Neural cell (in vitro differentiated cells): Measurements from ENCODE around the gene ENTPD1.

Experiments used
- EP300 ChIP-seq: fragments of 450-650 bp; conservative IDR thresholded peaks from 2 replicates; pipeline ENCODE4 v1.6.1; 2014; ENCODE audit warnings: antibody characterized with exemption, mild to moderate bottlenecking, moderate library complexity; ENCODE audit not compliant: poor library complexity, severe bottlenecking
- EZH2 ChIP-seq: fragments of 200-600, 300-800 bp; shearing (Covaris generic), sonication (generic); IDR thresholded peaks from 2 replicates; pipeline ENCODE4 v1.6.1; 2014; ENCODE audit warnings: antibody characterized with exemption, low read length, borderline replicate concordance, mild to moderate bottlenecking; ENCODE audit not compliant: insufficient read depth, poor library complexity, severe bottlenecking
- MXI1 ChIP-seq: fragments of 450-650 bp; conservative IDR thresholded peaks from 2 replicates; pipeline ENCODE4 v1.6.1; 2014; ENCODE audit warnings: antibody characterized with exemption, mild to moderate bottlenecking; ENCODE audit not compliant: poor library complexity, severe bottlenecking
- POLR2AphosphoS5 ChIP-seq: IDR thresholded peaks from 2 replicates; pipeline ENCODE4 v1.6.1; 2012
- RAD21 ChIP-seq: fragments of 450-650 bp; conservative IDR thresholded peaks from 2 replicates; pipeline ENCODE4 v1.6.1; 2014; ENCODE audit warnings: antibody characterized with exemption, mild to moderate bottlenecking, moderate library complexity
- SMC3 ChIP-seq: fragments of 450-650 bp; conservative IDR thresholded peaks from 2 replicates; pipeline ENCODE4 v1.6.1; 2014; ENCODE audit warnings: antibody characterized with exemption, mild to moderate bottlenecking, moderate library complexity; ENCODE audit not compliant: poor library complexity
- TAF1 ChIP-seq: IDR thresholded peaks from 2 replicates; pipeline ENCODE4 v1.6.1; 2012; ENCODE audit warnings: low read depth
- TF ChIP-seq, protein P1 (sequence below): fragments of 450-650 bp; IDR thresholded peaks from 2 replicates; pipeline ENCODE4 v1.5.1; 2014; ENCODE audit warnings: antibody characterized with exemption, mild to moderate bottlenecking, moderate library complexity; ENCODE audit not compliant: poor library complexity, severe bottlenecking
- TF ChIP-seq, protein P2 (sequence below): IDR thresholded peaks from 2 replicates; pipeline ENCODE4 v1.6.1; 2012; ENCODE audit warnings: borderline replicate concordance

GRCh38 chr10:95767884-95768556, 12.1 kb downstream of the ENTPD1 start:
- TF ChIP-seq, protein P1, sequence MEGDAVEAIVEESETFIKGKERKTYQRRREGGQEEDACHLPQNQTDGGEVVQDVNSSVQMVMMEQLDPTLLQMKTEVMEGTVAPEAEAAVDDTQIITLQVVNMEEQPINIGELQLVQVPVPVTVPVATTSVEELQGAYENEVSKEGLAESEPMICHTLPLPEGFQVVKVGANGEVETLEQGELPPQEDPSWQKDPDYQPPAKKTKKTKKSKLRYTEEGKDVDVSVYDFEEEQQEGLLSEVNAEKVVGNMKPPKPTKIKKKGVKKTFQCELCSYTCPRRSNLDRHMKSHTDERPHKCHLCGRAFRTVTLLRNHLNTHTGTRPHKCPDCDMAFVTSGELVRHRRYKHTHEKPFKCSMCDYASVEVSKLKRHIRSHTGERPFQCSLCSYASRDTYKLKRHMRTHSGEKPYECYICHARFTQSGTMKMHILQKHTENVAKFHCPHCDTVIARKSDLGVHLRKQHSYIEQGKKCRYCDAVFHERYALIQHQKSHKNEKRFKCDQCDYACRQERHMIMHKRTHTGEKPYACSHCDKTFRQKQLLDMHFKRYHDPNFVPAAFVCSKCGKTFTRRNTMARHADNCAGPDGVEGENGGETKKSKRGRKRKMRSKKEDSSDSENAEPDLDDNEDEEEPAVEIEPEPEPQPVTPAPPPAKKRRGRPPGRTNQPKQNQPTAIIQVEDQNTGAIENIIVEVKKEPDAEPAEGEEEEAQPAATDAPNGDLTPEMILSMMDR: no peak
- TF ChIP-seq EZH2 (no peak), RAD21 (no peak), EP300 (no peak), POLR2AphosphoS5 (no peak), TAF1 (no peak), MXI1 (no peak), SMC3 (no peak)
- TF ChIP-seq, protein P2, sequence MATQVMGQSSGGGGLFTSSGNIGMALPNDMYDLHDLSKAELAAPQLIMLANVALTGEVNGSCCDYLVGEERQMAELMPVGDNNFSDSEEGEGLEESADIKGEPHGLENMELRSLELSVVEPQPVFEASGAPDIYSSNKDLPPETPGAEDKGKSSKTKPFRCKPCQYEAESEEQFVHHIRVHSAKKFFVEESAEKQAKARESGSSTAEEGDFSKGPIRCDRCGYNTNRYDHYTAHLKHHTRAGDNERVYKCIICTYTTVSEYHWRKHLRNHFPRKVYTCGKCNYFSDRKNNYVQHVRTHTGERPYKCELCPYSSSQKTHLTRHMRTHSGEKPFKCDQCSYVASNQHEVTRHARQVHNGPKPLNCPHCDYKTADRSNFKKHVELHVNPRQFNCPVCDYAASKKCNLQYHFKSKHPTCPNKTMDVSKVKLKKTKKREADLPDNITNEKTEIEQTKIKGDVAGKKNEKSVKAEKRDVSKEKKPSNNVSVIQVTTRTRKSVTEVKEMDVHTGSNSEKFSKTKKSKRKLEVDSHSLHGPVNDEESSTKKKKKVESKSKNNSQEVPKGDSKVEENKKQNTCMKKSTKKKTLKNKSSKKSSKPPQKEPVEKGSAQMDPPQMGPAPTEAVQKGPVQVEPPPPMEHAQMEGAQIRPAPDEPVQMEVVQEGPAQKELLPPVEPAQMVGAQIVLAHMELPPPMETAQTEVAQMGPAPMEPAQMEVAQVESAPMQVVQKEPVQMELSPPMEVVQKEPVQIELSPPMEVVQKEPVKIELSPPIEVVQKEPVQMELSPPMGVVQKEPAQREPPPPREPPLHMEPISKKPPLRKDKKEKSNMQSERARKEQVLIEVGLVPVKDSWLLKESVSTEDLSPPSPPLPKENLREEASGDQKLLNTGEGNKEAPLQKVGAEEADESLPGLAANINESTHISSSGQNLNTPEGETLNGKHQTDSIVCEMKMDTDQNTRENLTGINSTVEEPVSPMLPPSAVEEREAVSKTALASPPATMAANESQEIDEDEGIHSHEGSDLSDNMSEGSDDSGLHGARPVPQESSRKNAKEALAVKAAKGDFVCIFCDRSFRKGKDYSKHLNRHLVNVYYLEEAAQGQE: no peak
